Stimulated activated CD4-positive, alpha-beta T cell treated with anti-CD3 and anti-CD28 coated beads, TNF-alpha, amount 100 ng/mL, for 4 hours (primary cell): Measurements from ENCODE around the gene FABP7.

Experiments used
- DNase-seq, 3 experiments: peaks; one replicate each; pipeline ENCODE4 v3.0.0-alpha.2; 2020; ENCODE audit warnings: low read depth in 3 of 3

FABP7 gene

GRCh38 chr6:122758927-122759334, 20.6 kb upstream of the FABP7 start:
- no peak for DNase-seq

- DNase-seq: no peak
Observed at GRCh38 chr6:122760330-122760729, 19.2 kb upstream of the FABP7 start.

DNA sequence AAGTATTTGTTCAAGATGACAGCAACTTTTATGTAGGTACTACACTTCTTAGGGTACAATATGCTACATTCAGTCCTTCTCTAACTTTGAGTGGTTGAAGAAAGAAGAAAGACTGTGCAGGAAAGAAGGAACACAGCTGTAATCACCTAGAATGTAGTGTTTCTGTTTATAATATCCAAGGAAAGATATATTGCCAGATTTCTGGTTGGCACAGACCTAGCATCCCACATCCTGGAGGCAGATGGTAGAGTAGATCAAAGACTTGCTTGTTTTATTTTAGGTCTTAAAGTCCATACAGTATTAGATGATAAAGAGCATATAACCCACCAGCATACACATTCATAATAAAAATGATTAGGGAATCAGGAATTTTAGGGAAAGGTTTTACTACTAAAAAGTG, 13.3 kb upstream of the FABP7 start:
- no peak for DNase-seq

DNA sequence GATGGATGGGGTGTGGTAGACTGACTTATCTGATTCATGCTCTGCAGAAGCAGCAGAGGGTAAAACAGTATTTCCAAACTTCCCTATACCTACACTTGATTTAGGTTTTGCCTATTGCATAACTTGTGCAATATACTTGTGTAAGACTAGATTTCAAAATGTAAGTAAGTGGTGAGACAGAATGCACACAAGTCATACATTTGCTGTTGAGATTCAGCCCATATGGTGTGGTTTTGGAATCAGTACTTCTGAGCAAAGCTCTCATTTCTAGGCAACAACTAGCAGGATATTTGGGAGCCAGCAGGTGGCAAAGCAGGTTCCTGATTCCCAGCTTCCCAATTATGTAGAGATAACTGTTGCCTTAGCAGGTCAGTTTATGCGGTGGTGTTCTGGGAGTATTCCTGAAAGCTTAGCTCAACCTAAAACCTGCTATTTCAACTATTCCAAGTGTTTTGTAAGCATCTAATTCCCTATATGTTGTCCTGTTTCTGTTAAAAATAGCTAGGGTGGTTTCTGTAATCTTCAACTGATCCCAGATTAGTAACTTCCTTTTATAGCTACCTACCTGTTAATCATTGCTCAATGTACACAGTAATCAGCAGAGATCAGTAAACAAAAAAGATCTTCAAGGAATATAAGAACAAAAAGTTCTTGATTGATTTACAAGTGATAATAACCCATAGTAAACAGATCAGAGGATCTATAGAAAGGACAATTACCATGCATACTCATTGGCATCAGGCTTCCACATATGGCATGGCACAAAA, 8.5 kb upstream of the FABP7 start:
- no peak for DNase-seq

GRCh38 chr6:122772724-122773415, 6.6 kb upstream of the FABP7 start:
- no peak for DNase-seq

DNA sequence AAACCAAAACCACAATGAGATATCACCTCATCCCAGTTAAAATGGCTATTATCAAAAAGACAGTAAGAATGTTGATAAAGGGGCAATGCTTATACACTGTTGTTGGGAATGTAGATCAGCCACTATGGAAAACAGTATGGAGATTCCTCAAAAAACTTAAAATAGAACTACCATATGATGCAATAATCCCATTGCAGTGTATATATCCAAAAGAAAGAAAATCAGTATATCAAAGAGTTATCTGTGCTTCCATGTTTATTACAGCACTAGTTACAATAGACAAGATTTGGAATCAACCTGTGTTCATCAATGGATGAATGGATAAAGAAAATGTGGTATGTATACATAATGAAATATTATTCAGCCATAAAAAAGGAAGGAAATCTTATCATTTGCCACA, 3.5 kb upstream of the FABP7 start:
- DNase-seq: no peak

GRCh38 chr6:122778302-122778701, 1.2 kb upstream of the FABP7 start:
- no peak for DNase-seq

GRCh38 chr6:122778985-122779661, 393 bp upstream of the FABP7 start:
- DNase-seq: no peak

DNA sequence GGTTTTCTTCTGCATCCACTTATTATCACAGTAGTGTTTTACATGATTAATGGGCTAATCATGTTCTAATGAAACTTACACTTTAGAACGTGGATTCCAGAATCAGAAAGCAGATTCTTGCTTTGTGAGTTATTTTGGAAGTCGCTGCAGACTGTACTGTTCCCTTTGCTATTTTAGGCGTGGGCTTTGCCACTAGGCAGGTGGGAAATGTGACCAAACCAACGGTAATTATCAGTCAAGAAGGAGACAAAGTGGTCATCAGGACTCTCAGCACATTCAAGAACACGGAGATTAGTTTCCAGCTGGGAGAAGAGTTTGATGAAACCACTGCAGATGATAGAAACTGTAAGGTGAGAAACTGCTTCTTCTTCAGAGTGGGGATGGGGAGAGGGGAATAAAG, 598 bp downstream of the FABP7 start:
- DNase-seq: no peak

GRCh38 chr6:122781716-122782115, 2.2 kb downstream of the FABP7 start:
- no peak for DNase-seq

- DNase-seq: no peak
Observed at GRCh38 chr6:122783401-122783800, 3.9 kb downstream of the FABP7 start.

GRCh38 chr6:122785891-122786290, 6.4 kb downstream of the FABP7 start:
- no peak for DNase-seq

GRCh38 chr6:122787721-122788120, 8.2 kb downstream of the FABP7 start:
- no peak for DNase-seq

DNA sequence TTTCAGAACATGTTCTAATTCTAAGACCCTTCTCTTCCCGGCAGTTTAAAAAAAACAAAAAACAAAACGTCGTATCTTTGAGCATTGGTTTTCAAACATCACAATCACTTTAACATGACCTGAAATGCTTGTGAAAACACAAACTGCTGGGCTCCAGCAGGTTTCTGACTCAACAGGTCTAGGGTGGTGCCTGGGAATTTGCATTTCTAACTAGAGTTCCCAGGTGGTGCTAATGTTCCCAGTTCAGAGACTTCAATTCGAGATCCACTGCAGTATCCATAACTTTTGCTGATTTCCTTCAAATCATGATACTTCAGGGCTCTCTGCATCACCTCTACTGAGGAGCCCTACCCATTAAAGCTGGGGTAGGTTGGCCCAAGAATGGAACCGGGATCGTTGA, 8.7 kb downstream of the FABP7 start:
- no peak for DNase-seq

- no peak for DNase-seq
Observed at GRCh38 chr6:122788663-122789181, 9.2 kb downstream of the FABP7 start.

DNA sequence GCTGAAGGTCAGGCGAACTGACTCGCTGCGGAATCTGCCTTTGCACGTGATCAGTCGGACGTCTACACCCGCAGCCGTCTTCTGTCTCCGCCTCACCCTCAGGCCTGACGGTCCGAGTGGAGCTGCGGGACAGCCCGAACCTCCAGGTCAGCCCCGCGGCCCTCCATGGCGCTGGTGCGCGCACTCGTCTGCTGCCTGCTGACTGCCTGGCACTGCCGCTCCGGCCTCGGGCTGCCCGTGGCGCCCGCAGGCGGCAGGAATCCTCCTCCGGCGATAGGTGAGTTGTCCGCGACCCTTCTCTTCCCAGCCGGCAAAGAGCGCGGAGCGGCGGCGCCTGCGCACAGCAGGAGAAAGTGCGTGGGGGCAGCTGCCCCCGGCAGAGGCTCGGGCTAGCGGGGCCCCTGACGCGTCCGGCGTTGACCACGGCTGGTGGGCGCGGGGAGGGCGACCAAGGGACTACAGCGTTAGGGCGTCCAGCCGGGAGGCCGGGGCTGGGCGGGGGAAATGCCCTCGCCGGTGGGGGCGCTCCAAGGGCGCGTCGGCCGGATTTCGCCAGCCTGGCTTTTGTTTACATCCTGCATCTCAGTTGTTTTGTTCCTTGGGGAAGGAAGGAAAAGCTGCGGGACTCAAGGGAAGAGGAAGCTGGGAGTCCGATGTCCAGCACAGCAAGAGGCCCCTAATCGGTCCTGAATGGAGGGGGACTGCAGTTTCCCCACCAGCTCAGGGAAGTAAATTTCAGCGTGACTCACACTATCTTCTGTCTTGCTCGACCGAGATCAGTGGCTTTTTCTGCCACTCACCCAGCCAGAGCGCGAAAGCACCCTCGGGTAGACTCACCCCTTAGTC, 9.9 kb downstream of the FABP7 start, which contains the start of gene SMPDL3A:
SMPDL3A (plus strand) TSS at position 77 of the 846 bp plus-strand sequence; CDS start at position 166, 89 bp downstream.
- no peak for DNase-seq

GRCh38 chr6:122790028-122790422, 10.5 kb downstream of the FABP7 start:
- DNase-seq: no peak

- DNase-seq: no peak
Observed at GRCh38 chr6:122790423-122791309, 11.2 kb downstream of the FABP7 start.

GRCh38 chr6:122791310-122791679, 11.8 kb downstream of the FABP7 start:
- no peak for DNase-seq

DNA sequence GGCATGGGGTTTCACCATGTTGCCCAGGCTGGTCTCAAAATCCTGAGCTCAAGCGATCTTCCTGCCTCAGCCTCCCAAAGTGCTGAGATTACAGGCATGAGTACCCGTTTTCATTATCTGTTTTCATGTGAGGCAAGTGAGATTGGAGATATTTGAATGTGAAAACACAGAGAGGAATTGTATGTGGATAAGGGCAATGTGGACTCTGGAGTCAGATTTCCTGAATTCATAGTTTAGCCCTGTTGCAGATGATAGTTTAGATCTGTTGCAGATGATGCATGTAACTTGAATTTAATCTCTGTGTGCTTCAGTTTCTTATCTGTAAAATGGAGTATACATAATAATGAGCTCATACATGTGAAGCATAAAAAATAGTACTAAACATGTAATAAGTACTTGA, 13.2 kb downstream of the FABP7 start:
- DNase-seq: no peak

DNA sequence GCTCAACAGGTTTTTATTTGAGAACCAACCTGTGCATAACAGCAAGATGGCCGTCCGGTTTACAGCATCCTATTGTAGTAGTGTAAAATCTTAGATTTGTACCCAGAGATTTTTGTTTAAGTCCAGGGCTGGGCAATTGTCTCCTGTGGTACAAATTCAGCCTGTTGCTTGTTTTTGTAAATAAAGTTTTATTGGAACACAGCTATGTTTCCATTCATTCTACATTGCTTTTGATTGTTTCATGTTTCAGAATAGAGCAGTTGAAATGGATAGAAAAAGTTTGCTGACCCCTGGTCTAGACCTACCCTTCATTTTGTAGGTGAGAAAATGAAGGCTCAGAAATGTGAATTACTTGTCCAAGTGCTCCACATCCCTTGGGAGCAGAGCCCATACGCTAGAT, 18.0 kb downstream of the FABP7 start:
- no peak for DNase-seq
